A549 (cell line): ENCODE data around the gene HCCS. TPM values are rescaled to one million over a fixed set of nuclear protein-coding genes. Genes with fewer than 3 reads are reported as not detected.

Experiments
- ATAC-seq, 2 experiments: fragments of 200-7000 bp in 1 of 2; fragments of >200 bp in 1 of 2; cut with Nextera tagmentation in 1 of 2; cut with Tn5 transposase in 1 of 2; 3 replicates each; pipeline versions ENCODE4 v1.8.0 to v1.9.1; 2018 to 2020; ENCODE audit warnings: mild to moderate bottlenecking in 1 of 2, moderate library complexity in 1 of 2
- CTCF ChIA-PET: fragments of 300-600 bp; sonication (Branson Sonifier 250); formaldehyde crosslinking; extraction: SDS; loops from one replicate; lab custom pipeline; 2021; ENCODE audit warnings: antibody characterized with exemption, inconsistent platforms; lab: Yijun Ruan, JAX
- POLR2A ChIA-PET: fragments of 350-600 bp; formaldehyde crosslinking; extraction: SDS; loops from one replicate; lab custom pipeline; 2021; ENCODE audit warnings: antibody characterized with exemption, inconsistent platforms; lab: Yijun Ruan, JAX
- DNase-seq, 2 experiments: peaks; one replicate each; pipeline versions ENCODE4 v3.0.0 to v3.0.0-alpha.2; 2011 to 2016; ENCODE audit warnings: low read depth in 1 of 2, low spot score in 1 of 2
- FAIRE-seq: peaks from 2 replicates; lab custom pipeline; 2011; peaks lifted over from hg19 to GRCh38; lab: Jason Lieb, UNC
- H3K27ac ChIP-seq, 2 experiments: fragments of >200 bp; sonication (Bioruptor Twin); formaldehyde crosslinking; 3 replicates each; pipeline ENCODE4 v1.5.1; 2016 to 2017
- H3K4me1 ChIP-seq: fragments of >200 bp; sonication (Bioruptor Twin); formaldehyde crosslinking; 3 replicates; pipeline ENCODE4 v1.6.1; 2016
- H3K4me2 ChIP-seq: fragments of >200 bp; sonication (Bioruptor Twin); formaldehyde crosslinking; 3 replicates; pipeline ENCODE4 v1.6.1; 2016
- H3K4me3 ChIP-seq: fragments of >200 bp; sonication (Bioruptor Twin); formaldehyde crosslinking; 3 replicates; pipeline ENCODE4 v1.5.1; 2016
- H3K9me3 ChIP-seq: fragments of >200 bp; sonication (Bioruptor Twin); formaldehyde crosslinking; 3 replicates; pipeline ENCODE4 v1.6.1; 2016
- BHLHE40 ChIP-seq: IDR thresholded peaks from 2 replicates; pipeline ENCODE4 v1.6.1; 2012; ENCODE audit warnings: low read depth, low read length, inconsistent platforms
- CEBPB ChIP-seq, 2 experiments: fragments of >200 bp in 1 of 2; sonication (Bioruptor Twin) in 1 of 2; formaldehyde crosslinking in 1 of 2; IDR thresholded peaks; 2 replicates each; pipeline ENCODE4 v1.6.1; 2012 to 2016
- EHF ChIP-seq: fragments of 250-450 bp; sonication (Bioruptor Pico); IDR thresholded peaks from 2 replicates; pipeline ENCODE4 v1.5.0; 2020; ENCODE audit warnings: mild to moderate bottlenecking
- EP300 ChIP-seq, 2 experiments: fragments of >200 bp; sonication (Bioruptor Twin); formaldehyde crosslinking; IDR thresholded peaks; 2 replicates in 1 of 2; 3 replicates in 1 of 2; pipeline ENCODE4 v1.6.1; 2016 to 2017
- FOSB ChIP-seq: fragments of 250-450 bp; sonication (Bioruptor Pico); IDR thresholded peaks from 2 replicates; pipeline ENCODE4 v1.5.0; 2020; ENCODE audit warnings: mild to moderate bottlenecking, moderate library complexity
- FOXS1 ChIP-seq: fragments of 250-450 bp; sonication (Bioruptor Pico); IDR thresholded peaks from 2 replicates; pipeline ENCODE4 v1.5.0; 2020; ENCODE audit warnings: mild to moderate bottlenecking, moderate library complexity
- HOXB13 ChIP-seq: fragments of 250-450 bp; sonication (Bioruptor Pico); IDR thresholded peaks from 2 replicates; pipeline ENCODE4 v1.5.0; 2020; ENCODE audit warnings: low read depth, mild to moderate bottlenecking, moderate library complexity
- JUN ChIP-seq, 2 experiments: fragments of >200 bp; sonication (Bioruptor Twin); formaldehyde crosslinking; IDR thresholded peaks; 2 replicates in 1 of 2; 3 replicates in 1 of 2; pipeline ENCODE4 v1.6.1; 2016 to 2017
- MAX ChIP-seq: IDR thresholded peaks from 2 replicates; pipeline ENCODE4 v1.6.1; 2012
- PBX3 ChIP-seq: IDR thresholded peaks from 2 replicates; pipeline ENCODE4 v1.6.1; 2012
- POLR2A ChIP-seq: IDR thresholded peaks from 2 replicates; pipeline ENCODE4 v1.6.1; 2012; ENCODE audit warnings: mild to moderate bottlenecking, low read length
- POLR2AphosphoS2 ChIP-seq: conservative IDR thresholded peaks from 2 replicates; pipeline ENCODE4 v1.6.1; 2012; ENCODE audit warnings: low read length, improper control_type of control experiment, inconsistent platforms
- RAD21 ChIP-seq, 2 experiments: fragments of >200 bp in 1 of 2; sonication (Bioruptor Twin) in 1 of 2; formaldehyde crosslinking in 1 of 2; IDR thresholded peaks in 1 of 2; conservative IDR thresholded peaks in 1 of 2; 2 replicates in 1 of 2; 3 replicates in 1 of 2; pipeline ENCODE4 v1.6.1; 2012 to 2018; ENCODE audit warnings: inconsistent platforms in 1 of 2
- REST ChIP-seq: fragments of 200-600 bp; sonication (generic); IDR thresholded peaks from 2 replicates; pipeline ENCODE4 v1.6.1; 2016; ENCODE audit warnings: antibody characterized with exemption, mild to moderate bottlenecking, moderate library complexity
- WGBS: methylation state at CpG from one replicate; pipeline ENCODE4 v1.1.6; 2017; ENCODE audit errors: missing lambda C conversion rate; 5-methylcytosine and 5-hydroxymethylcytosine counted together
- polyA plus RNA-seq, 4 experiments: library from polyadenylated mRNA; depleted of rRNA in 3 of 4; stranded (reverse); fragments of >200 nt; fragmentation: RNase III in 1 of 4; extraction: RNeasy Plus Mini Kit Qiagen cat#74134 plus additional on column Dnase treatment in 1 of 4; gene quantifications; 2 replicates in 3 of 4; 3 replicates in 1 of 4; pipeline ENCODE4 v1.2.3, GENCODE V29; 2011 to 2017
- small RNA-seq, 6 experiments: library from RNA; depleted of rRNA; stranded (forward); fragments of <200 nt; gene quantifications; one replicate each; pipeline ENCODE3, GENCODE V24; 2012

HCCS gene
- polyA plus RNA-seq, 2 of the 4 experiments (the other 2 are of a cell fraction): 46.6 to 61.2 TPM

- Histone ChIP-seq H3K4me1 (no peaks in the 10 kb centered on the region), H3K4me3 (no peak overlapping the region), H3K4me2 (no peak overlapping the region), H3K9me3 (no peaks in the 10 kb centered on the region), H3K27ac (no peak overlapping the region)
- FAIRE-seq: no peak
- POLR2A ChIA-PET: no interaction called here
- no peak for ATAC-seq
- no peak for TF ChIP-seq REST
- no peak for TF ChIP-seq EHF
- no peak for TF ChIP-seq FOXS1 (CRISPR knock-in tag)
- TF ChIP-seq BHLHE40: no peak
- no peak for TF ChIP-seq MAX
- TF ChIP-seq JUN (IDR thresholded peaks at IDR 0.05): no peak
- no peak for TF ChIP-seq EP300 (IDR thresholded peaks at IDR 0.05)
- no peak for TF ChIP-seq PBX3
- no peak for TF ChIP-seq CEBPB (IDR thresholded peaks at IDR 0.05)
- TF ChIP-seq POLR2A: no peak
- no peak for TF ChIP-seq HOXB13 (CRISPR knock-in tag)
- TF ChIP-seq POLR2AphosphoS2: no peak
- no peak for TF ChIP-seq RAD21 (conservative IDR thresholded peaks at IDR 0.05 in 1 of 2, IDR thresholded peaks at IDR 0.05 in 1 of 2)
- no peak for TF ChIP-seq FOSB (CRISPR knock-in tag)
- WGBS: 65% methylated on average over 4 of the region's 4 CpGs
- CTCF ChIA-PET: no interaction called here
- DNase-seq: no peak
These were observed 61.3 kb downstream of the HCCS start for GRCh38 chrX:11172415-11172814.

Small RNA genes within 50 kb of the gene (small RNA-seq; reads per million reads assigned to genes)
- gene RF00019: 0 reads per million in 6 experiments
- 0 reads per million in 6 experiments for gene RF02271

Other genes with a start within 250 kb of the HCCS start
- gene AMELX, start 182.1 kb downstream of the HCCS start, polyA plus RNA-seq (2011; rRNA removed): not detected in 2 replicates
- not detected in 3 replicates for gene AMELX, start 182.1 kb downstream of the HCCS start, polyA plus RNA-seq (2017; fragmentation: RNase III; extraction: RNeasy Plus Mini Kit Qiagen cat#74134 plus additional on column Dnase treatment)